ENCODE data around the gene PISD.
A peak's percentile ranks its signal among the peaks of the same experiment; 100 is the strongest.

The PISD gene

GRCh38 chr22:31639436-31640039 lies 22.5 kb downstream of the PISD start:
- Mint-ChIP-seq H3K4me3 (no peak overlapping the region), H3K27ac (peak overlapping the region; percentile 26)
- no peak for ATAC-seq (ENCODE audit: low read depth)

GRCh38 chr22:31637891-31638618 lies 24.0 kb downstream of the PISD start:
- peak overlapping the region; percentile 26 for H3K27ac Mint-ChIP-seq
- peak overlapping the region; percentile 67 for H3K4me3 Mint-ChIP-seq
- ATAC-seq (ENCODE audit: low read depth), result peak; percentile 63

More at GRCh38 chr22:31639436-31640039, 22.5 kb downstream of the PISD start:
- H3K9me3 Mint-ChIP-seq, result no peaks in the 10 kb centered on the region
- no peaks in the 10 kb centered on the region for H3K27me3 Mint-ChIP-seq
- no peak for DNase-seq (ENCODE audit: low spot score in 2 of 2)
- peaks cover 29% of the 10 kb centered on the region for H3K4me1 Mint-ChIP-seq
- peaks cover 2% of the 10 kb centered on the region for H3K36me3 Mint-ChIP-seq

GRCh38 chr22:31637447-31637890 lies 24.5 kb downstream of the PISD start:
- ATAC-seq (ENCODE audit: low read depth) (peak; percentile 73), DNase-seq (ENCODE audit: low spot score in 2 of 2) (peak; percentile 39 to 43)
- Mint-ChIP-seq H3K27ac (peak overlapping the region; percentile 26), H3K9me3 (no peaks in the 10 kb centered on the region), H3K36me3 (peaks cover 2% of the 10 kb centered on the region), H3K4me1 (peaks cover 33% of the 10 kb centered on the region), H3K27me3 (no peaks in the 10 kb centered on the region), H3K4me3 (peak overlapping the region; percentile 67)

More at GRCh38 chr22:31637891-31638618, 24.0 kb downstream of the PISD start:
- Mint-ChIP-seq H3K36me3 (peaks cover 2% of the 10 kb centered on the region), H3K9me3 (no peaks in the 10 kb centered on the region), H3K4me1 (peaks cover 33% of the 10 kb centered on the region), H3K27me3 (no peaks in the 10 kb centered on the region)
- no peak for DNase-seq (ENCODE audit: low spot score in 2 of 2)

- H3K27me3 Mint-ChIP-seq, result no peaks in the 10 kb centered on the region
- H3K4me1 Mint-ChIP-seq, result peaks cover 39% of the 10 kb centered on the region
- ATAC-seq (ENCODE audit: low read depth) (no peak), DNase-seq (ENCODE audit: low spot score in 2 of 2) (no peak)
- no peaks in the 10 kb centered on the region for H3K36me3 Mint-ChIP-seq
- H3K4me3 Mint-ChIP-seq, result no peak overlapping the region
- H3K9me3 Mint-ChIP-seq, result no peaks in the 10 kb centered on the region
- peak overlapping the region; percentile 80 for H3K27ac Mint-ChIP-seq
These were observed 26.2 kb downstream of the PISD start for GRCh38 chr22:31635638-31636306.

GRCh38 chr22:31631436-31631835 lies 30.6 kb downstream of the PISD start:
- Mint-ChIP-seq H3K4me3 (peak overlapping the region; percentile 68), H3K27me3 (no peaks in the 10 kb centered on the region), H3K4me1 (peaks cover 42% of the 10 kb centered on the region), H3K9me3 (no peaks in the 10 kb centered on the region), H3K36me3 (no peaks in the 10 kb centered on the region), H3K27ac (peak overlapping the region; percentile 95)
- ATAC-seq (ENCODE audit: low read depth) (no peak), DNase-seq (ENCODE audit: low spot score in 2 of 2) (no peak)

- Mint-ChIP-seq H3K4me3 (peak overlapping the region; percentile 87), H3K36me3 (peaks cover 2% of the 10 kb centered on the region), H3K27me3 (no peaks in the 10 kb centered on the region), H3K27ac (peak overlapping the region; percentile 95), H3K9me3 (no peaks in the 10 kb centered on the region), H3K4me1 (peaks cover 42% of the 10 kb centered on the region)
- ATAC-seq (ENCODE audit: low read depth), result peak; percentile 83
- peak; percentile 79 to 86 for DNase-seq (ENCODE audit: low spot score in 2 of 2)
These were observed 31.4 kb downstream of the PISD start for GRCh38 chr22:31630331-31631329.

- Mint-ChIP-seq H3K36me3 (peaks cover 2% of the 10 kb centered on the region), H3K4me3 (peak overlapping the region; percentile 87), H3K27ac (peak overlapping the region; percentile 95), H3K9me3 (no peaks in the 10 kb centered on the region), H3K27me3 (no peaks in the 10 kb centered on the region), H3K4me1 (peaks cover 40% of the 10 kb centered on the region)
- DNase-seq (ENCODE audit: low spot score in 2 of 2) (no peak), ATAC-seq (ENCODE audit: low read depth) (no peak)
These were observed 32.3 kb downstream of the PISD start for GRCh38 chr22:31629741-31630184.

- H3K36me3 Mint-ChIP-seq, result peaks cover 2% of the 10 kb centered on the region
- peak overlapping the region; percentile 95 for H3K27ac Mint-ChIP-seq
- H3K4me1 Mint-ChIP-seq, result peaks cover 46% of the 10 kb centered on the region
- H3K9me3 Mint-ChIP-seq, result no peaks in the 10 kb centered on the region
- no peaks in the 10 kb centered on the region for H3K27me3 Mint-ChIP-seq
- DNase-seq (ENCODE audit: low spot score in 2 of 2), result no peak
- ATAC-seq (ENCODE audit: low read depth), result no peak
- H3K4me3 Mint-ChIP-seq, result peak overlapping the region; percentile 72
These were observed 32.9 kb downstream of the PISD start for GRCh38 chr22:31628969-31629708.

GRCh38 chr22:31628362-31628761 lies 33.7 kb downstream of the PISD start:
- H3K27me3 Mint-ChIP-seq, result no peaks in the 10 kb centered on the region
- H3K36me3 Mint-ChIP-seq, result peaks cover 2% of the 10 kb centered on the region
- peak overlapping the region; percentile 95 for H3K27ac Mint-ChIP-seq
- no peak for DNase-seq (ENCODE audit: low spot score in 2 of 2)
- ATAC-seq (ENCODE audit: low read depth), result no peak
- peaks cover 42% of the 10 kb centered on the region for H3K4me1 Mint-ChIP-seq
- H3K9me3 Mint-ChIP-seq, result no peaks in the 10 kb centered on the region
- peak overlapping the region; percentile 51 for H3K4me3 Mint-ChIP-seq

GRCh38 chr22:31627223-31627731 lies 34.7 kb downstream of the PISD start:
- Mint-ChIP-seq H3K36me3 (peaks cover 2% of the 10 kb centered on the region), H3K4me1 (peaks cover 42% of the 10 kb centered on the region), H3K27ac (peak overlapping the region; percentile 95), H3K4me3 (no peak overlapping the region), H3K27me3 (no peaks in the 10 kb centered on the region), H3K9me3 (no peaks in the 10 kb centered on the region)
- ATAC-seq (ENCODE audit: low read depth) (no peak), DNase-seq (ENCODE audit: low spot score in 2 of 2) (no peak)

- H3K9me3 Mint-ChIP-seq, result no peaks in the 10 kb centered on the region
- no peak for DNase-seq (ENCODE audit: low spot score in 2 of 2)
- H3K27me3 Mint-ChIP-seq, result no peaks in the 10 kb centered on the region
- no peak overlapping the region for H3K4me3 Mint-ChIP-seq
- no peak for ATAC-seq (ENCODE audit: low read depth)
- H3K36me3 Mint-ChIP-seq, result peaks cover 2% of the 10 kb centered on the region
- H3K4me1 Mint-ChIP-seq, result peaks cover 39% of the 10 kb centered on the region
- H3K27ac Mint-ChIP-seq, result peak overlapping the region; percentile 78
These were observed 35.4 kb downstream of the PISD start for GRCh38 chr22:31626427-31627150.
